GM18861 (cell line): Measurements from ENCODE around the gene HIPK2.

ENCODE experiments used
- ATAC-seq: cut with Tn5 transposase; IDR thresholded peaks from one replicate; pipeline ENCODE4 v1.9.1; 2021; ENCODE audit not compliant: unreplicated experiment

HIPK2 gene

DNA sequence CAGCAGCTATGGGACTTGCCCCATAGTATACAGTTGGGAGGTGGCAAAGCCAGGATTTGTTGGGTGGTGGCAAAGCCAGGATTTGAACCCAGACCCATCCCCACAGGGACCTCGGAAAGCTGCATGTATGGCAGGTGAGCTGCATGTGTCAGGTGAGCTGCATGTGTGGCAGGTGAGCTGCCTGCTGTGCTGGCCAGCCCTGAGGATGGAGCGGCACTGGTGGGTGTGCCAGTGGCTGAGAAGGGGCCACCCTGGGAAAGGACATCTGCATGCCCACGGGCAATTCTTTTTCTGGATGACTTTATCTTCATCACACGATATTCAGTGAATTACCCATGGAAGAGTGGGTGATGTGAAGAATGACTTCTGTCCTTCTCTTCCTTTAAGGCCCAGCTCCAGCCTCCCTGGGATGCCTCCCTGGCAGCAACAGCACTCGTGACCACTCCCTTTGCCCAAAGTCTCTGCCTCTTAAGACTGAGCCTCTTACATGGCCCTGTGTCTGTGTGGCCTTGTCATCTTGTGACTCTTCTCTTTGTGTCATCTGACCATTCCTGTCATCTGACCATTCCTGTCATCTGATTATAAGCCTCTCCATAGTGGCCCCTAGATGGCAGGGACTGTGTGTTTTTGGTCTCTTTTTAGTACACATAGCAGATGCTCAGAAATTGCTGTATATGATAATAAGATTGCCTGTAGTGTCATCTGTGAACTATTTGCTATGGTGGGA, 229.3 kb downstream of the HIPK2 start:
- ATAC-seq: no peak

- no peak for ATAC-seq
Observed at GRCh38 chr7:139544645-139545044, 233.2 kb downstream of the HIPK2 start.

GRCh38 chr7:139543801-139544603, 233.8 kb downstream of the HIPK2 start:
- no peak for ATAC-seq

GRCh38 chr7:139542308-139543151, 235.3 kb downstream of the HIPK2 start:
- ATAC-seq: no peak

DNA sequence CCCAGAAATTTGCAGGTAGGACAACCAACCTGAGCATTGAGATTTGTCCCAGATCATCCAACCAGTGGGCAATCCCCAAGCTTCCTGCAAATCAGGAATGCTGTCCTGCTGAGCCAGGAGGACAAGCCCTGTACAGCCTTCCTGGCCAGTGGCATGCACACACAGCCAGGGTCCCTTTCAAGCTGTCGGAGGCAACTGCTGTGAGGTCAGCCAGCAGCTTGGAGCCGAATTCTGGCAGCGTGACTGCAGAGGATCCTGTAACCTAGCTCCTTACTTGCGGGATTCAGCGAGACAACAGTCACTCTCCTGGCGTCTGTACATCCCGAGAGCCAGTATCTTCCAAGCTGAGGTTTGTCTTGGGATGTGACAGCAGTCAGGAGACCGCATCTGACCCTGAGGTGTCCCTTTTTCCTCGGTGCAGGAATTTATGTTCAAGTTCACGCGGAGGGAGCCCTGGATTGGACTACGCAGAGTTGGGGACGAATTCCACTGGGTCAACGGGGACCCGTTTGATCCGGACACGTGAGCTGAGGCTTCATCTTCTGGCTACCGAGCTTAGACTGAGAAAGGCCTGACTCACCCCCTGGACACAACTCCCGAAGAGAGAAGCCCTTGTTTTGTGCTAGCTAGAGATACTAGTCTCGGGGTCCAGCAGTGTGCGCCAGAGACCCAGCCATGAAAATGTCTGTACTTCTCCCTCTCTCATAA, 236.0 kb downstream of the HIPK2 start:
- ATAC-seq: no peak

- no peak for ATAC-seq
Observed at GRCh38 chr7:139540203-139540602, 237.6 kb downstream of the HIPK2 start.

GRCh38 chr7:139538881-139539635, 238.7 kb downstream of the HIPK2 start:
- ATAC-seq: no peak

- ATAC-seq: no peak
Observed at GRCh38 chr7:139536152-139536551, 241.6 kb downstream of the HIPK2 start.

GRCh38 chr7:139534966-139535651, 242.7 kb downstream of the HIPK2 start:
- ATAC-seq: no peak

- ATAC-seq: no peak
Observed at GRCh38 chr7:139534096-139534495, 243.7 kb downstream of the HIPK2 start.

DNA sequence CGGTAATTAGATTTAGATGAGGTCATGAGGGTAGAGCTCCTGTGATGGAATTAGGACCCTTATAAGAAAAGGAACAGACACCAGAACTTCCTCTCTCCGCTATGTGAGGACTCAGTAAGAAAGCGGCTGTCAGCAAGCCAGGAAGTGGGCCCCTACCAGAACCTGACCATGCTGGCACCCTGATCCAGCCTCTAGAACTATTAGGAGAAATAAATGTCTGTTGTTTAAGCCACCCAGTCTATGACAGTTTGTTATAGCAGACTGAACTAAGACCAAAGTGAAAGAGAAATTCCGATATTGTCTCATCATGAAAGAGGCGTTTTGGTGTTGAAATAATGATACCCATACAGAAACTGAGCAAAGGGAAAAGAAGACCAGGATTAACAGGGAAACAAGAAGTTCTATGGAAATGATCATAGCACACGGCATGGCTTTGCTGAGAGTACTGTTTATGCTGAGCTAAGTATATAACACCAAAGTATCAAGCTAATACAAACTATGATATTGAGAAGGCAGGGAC, 245.1 kb downstream of the HIPK2 start:
- ATAC-seq: no peak

DNA sequence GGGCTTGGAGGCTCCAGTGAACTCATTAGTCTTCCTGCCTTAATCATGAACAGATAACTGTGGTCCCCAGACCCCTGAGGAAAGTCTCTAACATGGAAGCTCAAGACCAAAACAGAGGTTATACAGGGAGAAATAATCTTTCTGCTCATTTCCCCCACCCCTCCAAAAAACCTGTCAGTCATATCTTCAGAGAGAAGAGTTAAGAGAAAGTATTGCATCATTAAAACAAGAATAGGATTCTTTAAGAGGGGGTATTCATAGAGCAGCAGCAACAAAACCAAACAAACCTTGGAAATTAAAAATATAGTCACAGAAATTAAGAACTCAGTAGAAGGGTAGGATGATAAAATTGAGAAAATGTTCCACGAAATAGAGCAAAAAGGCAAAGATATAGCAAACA, 246.7 kb downstream of the HIPK2 start:
- ATAC-seq: no peak

DNA sequence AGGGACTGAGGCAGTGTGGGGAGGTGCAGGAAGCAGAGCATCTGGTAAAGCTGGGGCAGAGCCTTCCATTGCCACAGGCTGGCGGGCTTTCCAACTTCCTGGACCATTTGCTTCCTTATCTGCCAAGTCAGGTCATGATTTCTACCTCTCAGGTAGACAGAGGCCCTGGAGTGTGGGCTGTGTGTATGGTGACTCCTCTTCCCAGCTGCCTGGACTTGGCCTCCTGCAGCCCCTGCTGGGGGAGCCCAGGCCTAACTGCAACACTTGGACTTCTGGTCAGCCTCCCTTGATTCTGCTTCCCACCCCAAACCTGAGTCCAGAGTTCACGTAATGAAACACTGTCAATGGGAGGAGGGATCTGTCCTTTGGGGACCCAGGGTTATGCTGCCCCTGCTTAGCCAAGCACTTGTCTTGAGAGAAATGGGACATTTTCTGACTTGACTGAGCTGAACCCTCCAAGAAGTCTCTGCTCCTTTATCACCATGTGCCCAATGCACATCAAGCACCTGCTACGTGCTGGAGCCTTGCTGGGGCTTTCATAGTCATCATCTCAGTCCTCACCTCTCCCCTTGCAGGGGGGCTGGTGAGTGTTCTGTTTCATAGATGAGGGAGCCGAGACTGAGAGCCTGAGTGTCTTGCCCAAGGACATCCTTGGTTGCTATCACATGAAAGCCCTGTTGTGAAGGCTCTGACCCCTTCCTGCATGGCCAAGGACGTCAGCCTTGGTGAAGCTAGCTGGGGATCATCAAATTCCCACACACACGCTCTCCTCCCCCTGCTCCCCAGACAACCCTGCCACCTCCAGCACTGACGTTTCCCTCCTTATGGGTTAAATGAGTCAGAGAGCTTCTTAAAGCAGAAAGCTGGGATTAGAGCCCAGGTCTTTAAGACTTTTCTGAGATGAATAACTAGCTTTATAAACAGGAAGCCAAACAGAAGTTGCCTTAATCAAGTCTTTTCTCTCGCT, 250.9 kb downstream of the HIPK2 start:
- no peak for ATAC-seq

GRCh38 chr7:139525750-139526149, 252.0 kb downstream of the HIPK2 start:
- no peak for ATAC-seq

DNA sequence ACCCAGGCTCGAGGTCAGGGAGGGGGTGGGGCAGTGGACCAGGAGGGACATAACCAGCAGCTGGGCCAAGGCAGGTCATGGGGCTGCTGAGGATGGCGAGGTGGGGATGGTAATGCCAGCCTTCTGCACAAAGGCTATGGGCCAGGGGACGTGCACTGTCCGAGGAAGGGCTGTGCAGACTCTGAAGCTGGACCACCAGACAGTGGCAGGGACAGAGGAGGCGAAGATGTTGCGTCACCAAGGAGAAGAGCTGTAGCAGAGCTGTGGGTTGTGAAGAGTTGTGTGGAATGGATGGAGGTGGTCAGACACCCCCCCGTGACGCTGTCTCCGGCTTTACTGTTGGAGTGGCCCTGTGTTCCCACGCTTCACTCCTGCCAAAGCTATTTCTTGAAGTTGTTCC, 252.6 kb downstream of the HIPK2 start:
- no peak for ATAC-seq

GRCh38 chr7:139523968-139524815, 253.6 kb downstream of the HIPK2 start:
- ATAC-seq: no peak

DNA sequence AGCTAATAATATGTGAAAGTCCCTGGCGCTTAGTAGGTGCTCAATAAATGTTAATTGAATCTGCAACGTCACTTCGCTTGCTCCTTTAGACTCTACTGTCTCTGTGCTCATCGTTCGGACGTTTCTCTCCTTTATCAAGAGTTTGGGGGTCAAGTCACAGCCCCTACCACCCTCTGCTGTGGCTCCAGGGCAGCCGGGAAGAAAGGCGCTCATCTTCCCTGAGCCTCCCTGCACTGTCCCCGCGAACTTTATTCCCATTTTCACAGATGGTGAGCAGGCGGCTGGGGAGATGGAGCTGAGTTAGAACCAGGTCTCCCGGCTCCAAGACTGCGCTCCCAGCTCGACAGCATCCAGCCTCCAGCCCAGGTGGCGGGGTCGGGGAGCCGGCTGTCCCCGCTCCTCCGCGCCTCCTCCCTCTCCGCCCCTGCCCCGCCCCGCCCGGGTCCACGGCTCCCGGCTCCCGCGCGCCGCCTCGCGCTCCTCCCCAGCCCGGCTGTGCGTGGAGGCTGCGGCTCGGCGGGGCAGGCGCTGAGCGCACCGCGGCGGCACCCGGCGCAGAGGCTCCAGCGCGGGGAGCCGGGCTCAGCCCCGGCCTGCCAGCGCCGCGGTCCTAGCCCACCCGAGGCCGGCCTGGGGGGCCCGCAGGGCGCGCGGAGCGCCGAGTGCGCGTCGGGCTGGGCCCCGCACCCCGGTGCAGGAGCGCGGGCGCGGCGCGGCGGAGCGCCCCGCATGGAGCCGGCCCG, 254.4 kb downstream of the HIPK2 start, which contains the start of gene CLEC2L:
CLEC2L (plus strand) TSS at position 487 of the 743 bp plus-strand sequence; CDS start at position 730, 243 bp downstream.
- ATAC-seq: no peak
